ENCODE results near the gene NCBP3. TPM values are rescaled to one million over a fixed set of nuclear protein-coding genes. Genes with fewer than 3 reads are reported as not detected.

The NCBP3 gene
- total and polyA plus RNA-seq, 2 of the 4 experiments (the other 2 are of a cell fraction) = 10.8 to 13.5 TPM

GRCh38 chr17:3875317-3875716 is 29.3 kb upstream of the NCBP3 start:
- H2BK15ac ChIP-seq (ENCODE audit: low read depth, low read length) = no peak overlapping the region
- H3K4me2 ChIP-seq (ENCODE audit: low read depth, low read length) = no peak overlapping the region
- H3K9me3 ChIP-seq (ENCODE audit: control insufficient read depth, insufficient read depth, low read length) = no peaks in the 10 kb centered on the region
- no peak overlapping the region for H2AK9ac ChIP-seq (replicated peaks; ENCODE audit: low read depth, low read length, poor library complexity)
- WGBS, 2 experiments (ENCODE audit: extremely low coverage in 2 of 2, insufficient read length in 1 of 2) = 100% methylated on average over 2 of the region's 7 CpGs; no CpG with 5 or more reads in 1 of the 2 experiments
- no peak overlapping the region for H4K91ac ChIP-seq (ENCODE audit: insufficient read depth, low read depth, low read length)
- H4K5ac ChIP-seq (ENCODE audit: low read depth, low read length) = no peak overlapping the region
- dilution Hi-C loops (cut with HindIII; ENCODE audit: low sequenced_read_pairs, unreplicated experiment) = no loop called here
- no peak overlapping the region for H2BK120ac ChIP-seq (ENCODE audit: low read depth, low read length)
- DNase-seq (no peak), ATAC-seq (ENCODE audit: low read depth) (no peak)
- no peak overlapping the region for H3K9ac ChIP-seq (ENCODE audit: low read depth, low read length)
- no peaks in the 10 kb centered on the region for H3K27me3 ChIP-seq (ENCODE audit: control insufficient read depth, insufficient read depth, low read length)
- H3K23ac ChIP-seq (ENCODE audit: low read depth, low read length) = no peak overlapping the region
- no peak overlapping the region for H2BK5ac ChIP-seq (ENCODE audit: low read depth, low read length, poor library complexity, severe bottlenecking)
- peaks cover 5% of the 10 kb centered on the region; the same call in 1 of the 2 replicates for H3K4me1 ChIP-seq (ENCODE audit: control insufficient read depth, insufficient read depth, low read length)
- no peak overlapping the region for H2AK5ac ChIP-seq (ENCODE audit: low read depth, low read length)
- no peak overlapping the region for H2AFZ ChIP-seq (replicated peaks; ENCODE audit: low read length, poor library complexity)
- intact Hi-C loops (cut with micrococcal nuclease) = no loop called here
- no peak overlapping the region for H4K8ac ChIP-seq (ENCODE audit: low read depth in 2 of 2, low read length in 2 of 2)
- H3K4me3 ChIP-seq (ENCODE audit: insufficient read depth, low read depth, low read length) = no peak overlapping the region
- no peak overlapping the region for H3K14ac ChIP-seq (replicated peaks; ENCODE audit: low read depth, low read length)
- no peak for TF ChIP-seq ELK1 (IDR thresholded peaks at IDR 0.05; ENCODE audit: borderline replicate concordance, low read depth, low read length)
- H4K20me1 ChIP-seq (ENCODE audit: insufficient read depth, low read length) = no peaks in the 10 kb centered on the region
- no peak overlapping the region for H3K18ac ChIP-seq (ENCODE audit: low read depth, low read length)
- H3K56ac ChIP-seq (ENCODE audit: extremely low read depth, insufficient read depth, low read length) = no peak overlapping the region
- CTCF ChIA-PET = no interaction called here
- no peak overlapping the region for H2BK20ac ChIP-seq (ENCODE audit: low read depth, low read length)
- 0 out of 2 replicates have a peak, but pooled peaks cover 4% of the 10 kb centered on the region for H3K9me1 ChIP-seq (ENCODE audit: insufficient read depth, low read length)
- POLR2A ChIA-PET (ENCODE audit: unreplicated experiment) = no interaction called here
- H3K36me3 ChIP-seq (ENCODE audit: control insufficient read depth, insufficient read depth, low read length) = peaks cover 28% of the 10 kb centered on the region
- no peaks in the 10 kb centered on the region for H3K79me1 ChIP-seq (ENCODE audit: low read depth in 1 of 2, low read length in 2 of 2)
- no TSS peak for BruUV-seq (replicated peaks)
- no peak overlapping the region for H3K27ac ChIP-seq (ENCODE audit: insufficient read depth, low read length)
- no peak overlapping the region for H3K4ac ChIP-seq (ENCODE audit: low read depth, low read length)
- in situ Hi-C loops (cut with MboI; ENCODE audit: low sequenced_read_pairs) = no loop called here

All from IMR-90 (cell line).